Spleen (tissue), 11 donors: ENCODE data around the gene SLIT3. TPM values are rescaled to one million over a fixed set of nuclear protein-coding genes. Genes with fewer than 3 reads are reported as not detected.
"Not testable (repeated sequence)": the region's sequence is repeated elsewhere in the genome, so short reads cannot be mapped to it uniquely, and the experiment has no call there.

Experiments
- DNase-seq: peaks from one replicate; pipeline ENCODE4 v3.0.0-alpha.2; 2020
- H3K27ac ChIP-seq, 8 donors: fragments of 200-600 bp; sonication (generic) in 7 of 8; 1 replicate in 4 of 8; 2 replicates in 4 of 8; pipeline versions ENCODE4 v1.5.0 to v1.8.0; 2016 to 2021; ENCODE audit warnings: inconsistent platforms in 4 of 8, mild to moderate bottlenecking in 4 of 8, moderate library complexity in 1 of 8
- H3K27me3 ChIP-seq, 7 donors: fragments of 200-600 bp; sonication (generic) in 6 of 7; replicated peaks in 1 of 7; 1 replicate in 4 of 7; 2 replicates in 3 of 7; pipeline versions ENCODE4 v1.5.0 to v1.8.0; 2016 to 2021; ENCODE audit warnings: inconsistent platforms in 3 of 7, mild to moderate bottlenecking in 1 of 7
- H3K36me3 ChIP-seq, 6 donors: fragments of 200-600 bp; sonication (generic) in 5 of 6; 1 replicate in 4 of 6; 2 replicates in 2 of 6; pipeline versions ENCODE4 v1.5.0 to v1.8.0; 2016 to 2021; ENCODE audit warnings: inconsistent platforms in 2 of 6
- H3K4me1 ChIP-seq, 6 donors: fragments of 200-600 bp; sonication (generic) in 5 of 6; 1 replicate in 3 of 6; 2 replicates in 3 of 6; pipeline versions ENCODE4 v1.5.0 to v1.8.0; 2016 to 2021; ENCODE audit warnings: inconsistent platforms in 3 of 6
- H3K4me3 ChIP-seq, 8 donors: fragments of 200-600 bp; sonication (generic) in 7 of 8; 1 replicate in 4 of 8; 2 replicates in 4 of 8; pipeline versions ENCODE4 v1.5.0 to v1.8.0; 2016 to 2021; ENCODE audit warnings: inconsistent platforms in 4 of 8, mild to moderate bottlenecking in 4 of 8, moderate library complexity in 2 of 8
- H3K9me3 ChIP-seq, 8 donors: fragments of 200-600 bp; sonication (generic) in 7 of 8; 1 replicate in 4 of 8; 2 replicates in 4 of 8; pipeline versions ENCODE4 v1.5.0 to v1.8.0; 2016 to 2021; ENCODE audit warnings: inconsistent platforms in 4 of 8
- POLR2A ChIP-seq, 3 donors: fragments of 450-650 bp; IDR thresholded peaks; one replicate each; pipeline ENCODE4 v1.5.1; 2017; ENCODE audit warnings: antibody characterized with exemption in 3 of 3, mild to moderate bottlenecking in 1 of 3
- POLR2AphosphoS5 ChIP-seq, 3 donors: sonication (generic); formaldehyde crosslinking; IDR thresholded peaks; one replicate each; pipeline ENCODE4 v1.5.1; 2017; ENCODE audit warnings: antibody characterized with exemption in 3 of 3
- WGBS, 5 donors: extraction: QIAGEN DNeasy Blood & Tissue Kit in 3 of 5; methylation state at CpG; one replicate each; pipeline versions ENCODE4 v1.1.5 to v1.1.7; 2013 to 2018; 5-methylcytosine and 5-hydroxymethylcytosine counted together
- intact Hi-C: fragments of 100-400 bp; cut with DNase I; formaldehyde crosslinking; loops from one replicate; pipeline ENCODE4 v1.15.0; 2023; ENCODE audit warnings: low total_unique reads
- polyA plus RNA-seq, 3 donors: library from polyadenylated mRNA; stranded (reverse); fragments of 200-250 nt; gene quantifications; one replicate each; pipeline ENCODE4 v1.2.1, GENCODE V29; 2013
- total RNA-seq, 7 donors: library from RNA; depleted of rRNA in 3 of 7; stranded (reverse); fragments of >200 nt in 3 of 7; fragmentation: NEBNext Ultra II Directional in 4 of 7; extraction: Animal tissue kit (Norgen Biotek cat#: 25700) in 4 of 7; gene quantifications; one replicate each; pipeline versions ENCODE4 v1.1.0 to v1.2.1, GENCODE V29; 2016 to 2021
- TF ChIP-seq, protein P1 (sequence below), 11 experiments: fragments of 200-600 bp in 7 of 11; fragments of 450-650 bp in 4 of 11; sonication (generic) in 4 of 11; IDR thresholded peaks in 8 of 11; conservative IDR thresholded peaks in 3 of 11; 1 replicate in 7 of 11; 2 replicates in 4 of 11; pipeline versions ENCODE4 v1.4.0 to v1.8.0; 2016 to 2021; ENCODE audit warnings: antibody characterized with exemption in 11 of 11, inconsistent platforms in 4 of 11, mild to moderate bottlenecking in 1 of 11
- donor health status: healthy with polysubstance abuse.
- donor health status: DM: no; HTN: no; CAD: no; lungs with moderate emphysema.
- donor health status: DM: no; HTN: no; CAD: no.
- donor health status: Bipolar disorder and iron deficiency.
- donor health status: healthy.
- donor health status: DM: no; HTN: no; CAD: no.
- donor health status: DM: yes; HTN: yes; CAD: no.

The SLIT3 gene
- total and polyA plus RNA-seq, 10 donors = 0.33 to 54.0 (median 13.2) TPM

DNA sequence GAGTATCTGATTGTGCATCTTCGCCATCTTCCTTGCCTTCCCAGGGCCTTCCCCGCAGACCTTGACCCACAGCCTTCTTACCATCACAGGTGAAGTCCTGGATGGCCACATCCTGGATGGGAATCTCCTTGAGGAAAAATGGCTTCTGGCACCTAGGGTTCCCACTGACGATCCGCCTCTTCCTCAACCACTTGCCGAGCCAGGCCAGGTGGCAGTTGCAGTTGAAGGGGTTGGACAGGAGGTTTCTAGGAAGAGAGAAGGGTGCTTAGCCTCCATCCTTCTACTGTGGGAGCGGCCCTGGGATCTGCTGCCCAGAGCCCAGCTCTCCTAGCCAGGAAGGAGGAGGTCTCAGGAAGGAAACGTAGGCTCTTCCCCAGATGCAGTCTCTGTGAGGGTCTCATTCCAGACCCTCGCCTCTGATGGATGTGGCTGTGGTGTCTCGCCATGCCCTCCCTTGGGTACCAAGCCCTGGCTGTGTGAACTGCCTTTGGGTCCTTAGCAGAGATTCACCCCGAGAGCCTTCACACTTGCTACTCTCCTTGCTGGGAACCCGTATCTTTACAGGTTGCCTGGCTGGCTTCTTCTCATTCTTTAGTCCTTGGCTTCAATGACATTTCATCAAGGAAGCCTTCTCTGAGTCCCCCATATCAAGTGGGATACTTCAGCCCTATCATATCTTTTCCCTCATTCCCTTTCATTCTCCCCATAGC lies 551.4 kb downstream of the SLIT3 start:
- H3K4me1 ChIP-seq = no peaks in the 10 kb centered on the region
- H3K9me3 ChIP-seq = peaks cover 0 to 3% (median 0%) of the 10 kb centered on the region in 8 donors
- H3K4me3 ChIP-seq = no peak overlapping the region
- H3K36me3 ChIP-seq = no peaks in the 10 kb centered on the region
- H3K27ac ChIP-seq = no peak overlapping the region
- intact Hi-C loops = no loop called here
- DNase-seq = peak; percentile 59
- TF ChIP-seq, protein P1, sequence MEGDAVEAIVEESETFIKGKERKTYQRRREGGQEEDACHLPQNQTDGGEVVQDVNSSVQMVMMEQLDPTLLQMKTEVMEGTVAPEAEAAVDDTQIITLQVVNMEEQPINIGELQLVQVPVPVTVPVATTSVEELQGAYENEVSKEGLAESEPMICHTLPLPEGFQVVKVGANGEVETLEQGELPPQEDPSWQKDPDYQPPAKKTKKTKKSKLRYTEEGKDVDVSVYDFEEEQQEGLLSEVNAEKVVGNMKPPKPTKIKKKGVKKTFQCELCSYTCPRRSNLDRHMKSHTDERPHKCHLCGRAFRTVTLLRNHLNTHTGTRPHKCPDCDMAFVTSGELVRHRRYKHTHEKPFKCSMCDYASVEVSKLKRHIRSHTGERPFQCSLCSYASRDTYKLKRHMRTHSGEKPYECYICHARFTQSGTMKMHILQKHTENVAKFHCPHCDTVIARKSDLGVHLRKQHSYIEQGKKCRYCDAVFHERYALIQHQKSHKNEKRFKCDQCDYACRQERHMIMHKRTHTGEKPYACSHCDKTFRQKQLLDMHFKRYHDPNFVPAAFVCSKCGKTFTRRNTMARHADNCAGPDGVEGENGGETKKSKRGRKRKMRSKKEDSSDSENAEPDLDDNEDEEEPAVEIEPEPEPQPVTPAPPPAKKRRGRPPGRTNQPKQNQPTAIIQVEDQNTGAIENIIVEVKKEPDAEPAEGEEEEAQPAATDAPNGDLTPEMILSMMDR (IDR thresholded peaks at IDR 0.05 in 8 of 11, conservative IDR thresholded peaks at IDR 0.05 in 3 of 11) = no peak
- no peak for TF ChIP-seq POLR2A (IDR thresholded peaks at IDR 0.05)
- no peak for TF ChIP-seq POLR2AphosphoS5 (IDR thresholded peaks at IDR 0.05)
- WGBS, 5 donors = 81 to 92% (median 90%) methylated on average over 11 of the region's 11 CpGs
- H3K27me3 ChIP-seq = peaks cover 0 to 9% (median 0%) of the 10 kb centered on the region in 7 donors

DNA sequence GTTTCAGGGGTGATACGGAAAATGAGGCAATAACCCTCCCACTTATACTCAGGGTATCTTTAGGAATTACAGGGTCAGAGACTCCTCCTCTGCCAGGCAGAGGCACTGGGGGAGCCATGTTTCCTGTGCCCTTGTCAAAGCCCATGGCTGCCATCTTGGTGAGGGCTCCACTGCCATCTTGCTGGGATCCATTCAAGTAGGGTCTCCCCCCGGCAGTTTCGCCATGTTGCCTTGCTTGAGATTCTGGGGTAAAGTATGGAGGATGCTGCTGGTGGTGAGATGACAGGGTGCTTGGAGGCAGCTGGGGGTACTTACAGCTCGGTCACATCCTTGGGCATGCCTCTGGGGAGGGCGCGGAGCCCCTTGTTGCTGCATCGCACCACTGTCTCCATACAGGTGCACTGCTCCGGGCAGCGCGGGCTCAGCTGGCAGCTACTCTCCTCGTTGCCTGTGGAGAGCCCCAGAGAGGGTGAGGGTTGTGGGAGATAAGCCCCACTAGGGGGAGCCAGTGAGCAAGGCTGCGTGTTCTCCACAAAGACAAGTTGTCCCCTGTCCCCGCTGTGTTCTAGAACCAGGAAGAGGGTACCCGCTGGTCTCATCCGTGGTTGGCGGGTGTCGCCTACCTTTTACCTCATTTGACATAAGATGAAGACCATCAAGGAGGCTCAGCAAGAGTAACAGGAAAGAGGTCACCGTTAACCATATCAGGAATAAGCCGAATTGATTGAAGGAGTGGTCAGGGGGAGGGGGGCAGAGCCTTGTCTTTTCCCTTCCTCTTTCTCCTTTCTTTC lies 552.8 kb downstream of the SLIT3 start:
- intact Hi-C loops = no loop called here
- Histone ChIP-seq H3K27ac (no peak overlapping the region), H3K4me1 (no peaks in the 10 kb centered on the region), H3K4me3 (no peak overlapping the region), H3K9me3 (peaks cover 0 to 11% (median 0%) of the 10 kb centered on the region in 8 donors), H3K36me3 (no peaks in the 10 kb centered on the region), H3K27me3 (peaks cover 0 to 9% (median 0%) of the 10 kb centered on the region in 7 donors)
- DNase-seq = peak; percentile 72
- TF ChIP-seq, protein P1 (IDR thresholded peaks at IDR 0.05 in 8 of 11, conservative IDR thresholded peaks at IDR 0.05 in 3 of 11) = peak in 8 of 11 experiments; percentile 25 to 65 (median 47)
- no peak for TF ChIP-seq POLR2A (IDR thresholded peaks at IDR 0.05)
- 48 to 66% (median 54%) methylated on average over 14 to 19 of the region's 19 CpGs for WGBS, 5 donors

DNA sequence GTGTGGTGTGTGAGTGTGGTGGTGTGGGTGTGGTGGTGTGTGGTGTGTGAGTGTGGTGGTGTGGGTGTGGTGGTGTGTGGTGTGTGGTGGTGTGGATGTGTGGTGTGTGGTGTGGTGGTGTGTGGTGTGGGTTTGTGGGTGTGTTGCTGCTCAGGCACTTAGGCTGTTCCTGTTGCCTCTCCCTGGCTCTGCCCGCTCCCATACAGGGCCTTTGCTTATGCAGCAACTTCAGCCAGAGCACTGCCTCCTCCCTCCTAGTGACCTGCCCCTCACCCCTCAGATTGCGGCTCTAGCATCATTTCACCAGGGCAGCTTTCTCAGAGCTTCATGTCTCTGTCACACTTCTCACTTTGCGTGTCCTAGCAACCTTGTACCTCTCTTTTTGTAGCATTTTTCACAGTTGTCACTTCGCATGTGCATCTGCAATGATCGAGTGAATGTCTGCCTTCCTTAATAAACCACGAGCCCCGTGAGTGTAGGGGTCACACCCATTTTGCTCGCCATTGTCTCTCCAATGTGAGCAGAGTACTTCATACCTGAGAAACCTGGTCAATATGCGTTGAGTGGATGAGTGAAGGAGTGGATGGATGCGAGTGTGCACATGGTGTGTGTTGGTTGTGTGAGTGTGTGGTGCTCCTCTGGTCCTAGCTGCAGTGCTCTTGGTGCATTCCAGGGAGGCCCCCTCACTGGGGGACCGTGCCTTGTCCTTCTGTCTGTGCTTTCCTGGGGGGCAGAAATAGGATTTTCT lies 553.9 kb downstream of the SLIT3 start:
- no peak overlapping the region for H3K27ac ChIP-seq
- 80 to 87% (median 83%) methylated on average over 11 of the region's 11 CpGs for WGBS, 5 donors

GRCh38 chr5:168746126-168746892 lies 554.6 kb downstream of the SLIT3 start:
- not testable (repeated sequence) for H3K4me1 ChIP-seq, DNase-seq
- 76 to 91% (median 82%) methylated on average over 2 to 10 of the region's 10 CpGs for WGBS, 5 donors

More for the DNA sequence above, 553.9 kb downstream of the SLIT3 start:
- Histone ChIP-seq H3K4me1 (no peaks in the 10 kb centered on the region), H3K4me3 (no peak overlapping the region), H3K9me3 (peaks cover 0 to 11% (median 0%) of the 10 kb centered on the region in 8 donors), H3K27me3 (peaks cover 0 to 9% (median 0%) of the 10 kb centered on the region in 7 donors), H3K36me3 (no peaks in the 10 kb centered on the region)
- TF ChIP-seq, protein P1 (IDR thresholded peaks at IDR 0.05 in 8 of 11, conservative IDR thresholded peaks at IDR 0.05 in 3 of 11) = no peak
- TF ChIP-seq POLR2AphosphoS5 (IDR thresholded peaks at IDR 0.05) (no peak), POLR2A (IDR thresholded peaks at IDR 0.05) (no peak)
- no peak for DNase-seq
- intact Hi-C loops = no loop called here

More at GRCh38 chr5:168746126-168746892, 554.6 kb downstream of the SLIT3 start:
- intact Hi-C loops, H3K4me3 ChIP-seq, H3K36me3 ChIP-seq, H3K27ac ChIP-seq, H3K27me3 ChIP-seq: not testable (repeated sequence)
- H3K9me3 ChIP-seq = peaks cover 0 to 11% (median 0%) of the 10 kb centered on the region in 8 donors
